Fibroblast of skin of abdomen (primary cell): ENCODE results near the gene IRF5. TPM values are rescaled to one million over a fixed set of nuclear protein-coding genes. Genes with fewer than 3 reads are reported as not detected.

Source experiments
- DNase-seq: peaks from one replicate; pipeline ENCODE4 v3.0.0-alpha.2; 2013
- polyA plus RNA-seq, 2 experiments: library from polyadenylated mRNA; unstranded; fragments of 120-200 nt; gene quantifications; one replicate each; pipeline ENCODE4 v1.2.1, GENCODE V29; 2013; ENCODE audit not compliant: insufficient read length in 2 of 2

Gene IRF5
- not detected for polyA plus RNA-seq (2013, experiment 1 of 2; ENCODE audit: insufficient read length)
- polyA plus RNA-seq (2013, experiment 2 of 2; ENCODE audit: insufficient read length): not detected

GRCh38 chr7:128937647-128938543 lies at the start of gene IRF5:
Gene IRF5 (plus strand): TSS chr7:128937927. CDS start chr7:128942082, 4,155 bp downstream.
- DNase-seq: no peak

GRCh38 chr7:128888039-128888755 lies 49.5 kb upstream of the IRF5 start:
- no peak for DNase-seq

- DNase-seq: no peak
These were observed 49.0 kb upstream of the IRF5 start for GRCh38 chr7:128888756-128889095.

DNA sequence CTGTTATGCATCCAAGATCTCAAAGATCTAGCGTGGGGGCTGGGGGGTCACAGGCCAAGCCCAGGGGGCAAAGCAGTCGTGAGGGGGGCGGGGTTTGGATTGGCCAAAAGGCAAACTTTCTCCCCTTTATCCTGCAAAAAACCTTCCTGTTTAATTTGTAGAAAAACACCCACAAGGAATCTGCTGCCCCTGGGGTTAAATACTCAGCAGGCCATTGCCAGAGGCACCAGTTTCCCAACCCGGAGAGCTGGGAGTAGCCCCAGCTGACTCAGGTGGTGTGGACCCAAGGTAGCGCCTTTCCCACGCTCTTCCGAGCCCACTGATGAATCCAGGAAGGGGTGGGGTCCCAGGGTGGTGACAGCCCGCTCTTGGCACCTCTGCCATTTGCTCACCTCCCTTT lies 48.6 kb upstream of the IRF5 start:
- DNase-seq: no peak

DNA sequence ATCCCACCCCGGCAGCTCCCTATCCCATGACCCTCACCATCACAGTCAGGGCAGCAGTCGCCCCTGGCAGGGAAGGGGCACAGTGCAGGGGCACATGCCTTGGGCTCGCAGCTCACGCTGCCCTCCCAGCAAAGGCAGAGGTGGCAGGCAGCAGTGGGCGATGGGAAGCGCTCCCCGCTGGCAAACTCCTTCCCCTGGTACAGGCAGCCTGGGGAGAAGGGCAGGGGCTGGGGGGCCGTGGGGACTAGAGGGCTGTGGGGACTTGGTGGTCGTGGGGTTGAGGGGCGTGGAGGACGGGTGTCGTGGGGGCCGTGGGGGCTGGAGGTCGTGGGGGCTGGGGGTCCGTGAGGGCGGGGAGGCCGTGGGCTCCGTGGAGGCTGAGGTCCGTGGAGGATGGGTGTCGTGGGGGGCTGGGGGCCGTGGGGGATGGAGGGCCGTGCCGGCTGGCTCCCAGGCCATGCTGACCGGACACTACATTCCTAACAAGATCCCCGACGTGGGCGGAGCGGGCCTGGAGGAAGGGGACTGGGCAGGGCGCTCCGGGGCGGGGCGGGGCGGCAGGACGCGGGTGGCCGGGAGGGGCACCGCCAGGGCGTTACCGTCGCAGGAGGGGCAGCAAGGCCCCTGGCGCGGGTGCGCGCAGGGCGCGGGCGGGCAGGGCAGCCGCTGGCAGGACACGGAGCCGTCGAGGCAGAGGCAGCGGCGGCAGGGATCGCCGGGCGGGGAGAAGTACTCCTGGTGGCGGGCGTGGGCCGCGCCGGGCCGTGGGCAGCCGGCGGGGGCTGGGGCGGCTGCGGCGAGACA lies 47.2 kb upstream of the IRF5 start:
- no peak for DNase-seq

GRCh38 chr7:128891110-128891941 lies 46.4 kb upstream of the IRF5 start:
- DNase-seq: no peak

- DNase-seq: no peak
These were observed 45.8 kb upstream of the IRF5 start for GRCh38 chr7:128891942-128892269.

DNA sequence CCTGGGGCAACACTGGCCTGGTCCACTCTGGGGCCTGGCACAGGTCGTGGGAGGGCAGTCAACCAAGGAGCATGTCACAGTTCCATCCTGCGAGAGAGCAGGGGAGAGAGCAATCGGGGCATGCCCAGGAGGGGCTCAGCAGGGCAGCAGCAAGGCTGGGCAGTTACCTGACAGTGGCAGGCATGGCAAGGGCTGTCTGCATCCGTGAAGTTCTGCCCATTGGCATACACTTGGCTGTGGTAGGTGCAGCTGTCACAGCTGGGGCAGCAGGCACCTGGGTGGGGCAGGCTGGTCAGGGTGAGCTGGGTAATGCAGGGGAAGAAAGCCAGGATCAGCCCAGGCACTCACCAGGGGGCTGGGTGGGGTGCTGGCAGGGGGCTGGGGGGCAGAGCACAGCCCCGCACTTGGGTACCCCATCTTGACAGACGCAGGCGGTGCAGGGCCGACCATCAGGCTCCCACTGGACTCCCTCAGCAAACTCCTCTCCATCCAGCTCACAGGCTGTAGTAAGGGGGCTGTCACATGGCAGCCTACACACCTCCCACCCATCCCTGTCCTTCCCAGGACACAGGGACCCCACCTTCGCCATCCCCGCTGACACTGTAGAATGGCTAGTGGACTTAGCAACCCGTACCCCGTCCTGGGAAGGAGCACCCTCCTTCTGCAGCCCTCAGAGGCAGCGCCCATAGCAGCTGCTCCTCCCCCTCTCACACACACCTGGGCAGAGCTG lies 45.0 kb upstream of the IRF5 start:
- no peak for DNase-seq

DNA sequence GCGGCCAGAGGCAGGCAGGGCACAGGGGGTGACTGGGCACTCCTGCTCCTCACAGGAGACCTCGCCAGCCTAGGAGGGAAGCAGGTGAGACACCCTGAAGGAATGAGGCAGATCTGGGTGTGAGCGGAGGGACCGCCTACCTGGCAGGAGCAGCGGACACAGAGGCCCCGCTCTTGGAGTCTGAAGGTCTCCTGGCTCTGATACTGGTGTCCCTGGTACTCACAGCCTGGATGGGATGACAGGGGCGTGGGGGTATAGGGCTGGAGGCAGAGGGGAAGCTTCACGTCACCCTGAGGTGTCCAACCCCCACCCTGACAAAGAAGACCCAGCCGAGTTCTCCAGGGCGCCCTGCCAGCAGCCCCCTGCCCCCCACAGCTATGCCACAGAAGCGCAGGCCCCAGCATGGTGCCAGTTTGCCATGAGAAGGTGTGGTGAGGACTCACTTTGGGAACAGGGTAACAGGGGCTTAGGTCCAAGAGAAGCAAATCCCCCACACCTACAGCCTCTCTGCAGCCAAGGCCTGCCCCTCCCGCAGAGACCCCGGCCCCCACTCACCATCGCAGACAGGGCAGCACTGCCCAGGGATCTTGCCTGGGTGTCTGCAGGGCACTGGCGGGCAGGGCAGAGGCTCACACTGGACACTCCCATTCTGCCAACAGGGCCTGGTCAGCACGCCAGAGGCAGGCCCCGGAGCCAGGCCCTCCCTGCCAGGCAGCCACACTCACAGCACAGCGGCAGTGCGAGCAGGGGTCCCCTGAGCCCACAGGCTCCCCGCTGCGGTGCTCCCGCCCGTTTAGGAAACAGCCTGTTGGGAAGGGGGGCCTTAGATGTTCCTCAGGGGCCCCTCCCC lies 44.3 kb upstream of the IRF5 start:
- DNase-seq: no peak

- DNase-seq: no peak
These were observed 43.7 kb upstream of the IRF5 start for GRCh38 chr7:128894101-128894440.

- no peak for DNase-seq
These were observed 42.4 kb upstream of the IRF5 start for GRCh38 chr7:128895320-128895719.

DNA sequence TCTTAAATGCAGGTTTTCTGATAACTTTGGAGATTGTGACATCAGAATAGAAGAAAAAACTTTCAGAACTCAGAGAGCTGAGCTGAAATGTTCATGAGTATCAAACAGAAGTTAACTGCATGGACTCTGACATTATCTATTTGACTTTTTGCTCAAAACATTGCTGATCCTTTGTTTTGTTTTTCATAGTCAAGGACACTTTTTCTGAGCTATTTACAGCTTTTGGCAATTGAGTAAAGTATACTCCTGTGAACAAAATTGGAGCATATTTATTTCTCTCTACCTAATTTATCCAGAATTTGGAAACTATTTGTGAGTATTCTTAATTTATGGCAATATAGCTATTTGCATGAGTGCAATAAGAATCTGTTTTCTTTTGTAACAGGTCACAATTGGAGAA lies 38.3 kb upstream of the IRF5 start:
- DNase-seq: no peak

DNA sequence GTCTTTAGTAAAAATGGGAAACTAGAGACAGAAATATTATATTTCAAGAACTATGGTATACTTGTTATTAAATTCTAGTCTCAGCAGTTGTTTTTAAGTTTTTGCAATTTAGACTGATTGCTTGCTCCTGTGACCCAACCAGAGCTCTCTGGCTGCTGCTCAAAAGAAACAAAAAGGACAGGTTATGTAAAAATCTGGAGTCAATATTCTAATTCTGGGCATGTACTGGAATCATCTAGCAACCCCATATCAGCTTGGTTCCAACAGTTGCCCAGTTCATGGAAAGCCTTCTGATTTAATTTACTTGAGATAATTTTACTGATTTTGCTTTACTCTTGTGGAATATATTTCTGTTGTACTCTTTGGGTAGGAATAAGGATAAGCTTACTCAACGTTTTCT lies 37.5 kb upstream of the IRF5 start:
- DNase-seq: no peak

GRCh38 chr7:128902761-128903585 lies 34.8 kb upstream of the IRF5 start:
- no peak for DNase-seq

DNA sequence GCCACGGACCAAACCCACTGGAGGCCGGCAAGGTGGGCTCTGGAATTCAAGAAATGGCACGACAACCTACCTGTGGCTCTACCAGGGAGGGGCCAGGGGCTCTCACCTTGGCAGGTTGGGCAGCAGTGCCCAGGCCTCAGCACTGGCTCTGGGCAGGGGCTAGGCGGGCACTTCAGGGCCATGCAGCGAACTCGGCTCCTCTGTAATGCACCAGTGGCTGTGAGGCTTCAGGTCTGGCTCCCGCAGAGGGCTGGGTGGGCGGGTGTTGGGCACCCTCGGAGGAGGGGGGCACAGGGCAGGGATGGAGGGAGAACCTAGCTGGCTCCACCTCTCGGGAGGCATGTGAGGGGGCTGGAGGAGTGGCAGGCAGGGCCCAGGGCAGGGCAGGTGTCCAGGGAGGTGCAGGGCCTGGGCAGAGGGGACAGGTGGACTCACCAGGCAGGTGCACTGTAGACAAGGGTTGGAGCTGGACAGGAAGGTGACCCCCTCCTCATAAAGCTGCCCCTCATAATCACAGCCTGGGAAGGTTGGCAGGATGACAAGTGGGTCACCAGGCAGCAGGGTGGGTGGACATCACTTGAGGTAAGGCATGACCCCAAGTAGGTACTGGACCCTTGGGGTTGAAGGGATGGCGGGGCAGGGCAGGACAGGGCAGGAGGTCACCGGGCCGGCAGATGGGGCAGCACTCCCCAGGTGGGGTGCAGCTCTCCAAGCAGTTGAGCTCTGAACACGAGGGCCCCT lies 33.9 kb upstream of the IRF5 start:
- no peak for DNase-seq

DNA sequence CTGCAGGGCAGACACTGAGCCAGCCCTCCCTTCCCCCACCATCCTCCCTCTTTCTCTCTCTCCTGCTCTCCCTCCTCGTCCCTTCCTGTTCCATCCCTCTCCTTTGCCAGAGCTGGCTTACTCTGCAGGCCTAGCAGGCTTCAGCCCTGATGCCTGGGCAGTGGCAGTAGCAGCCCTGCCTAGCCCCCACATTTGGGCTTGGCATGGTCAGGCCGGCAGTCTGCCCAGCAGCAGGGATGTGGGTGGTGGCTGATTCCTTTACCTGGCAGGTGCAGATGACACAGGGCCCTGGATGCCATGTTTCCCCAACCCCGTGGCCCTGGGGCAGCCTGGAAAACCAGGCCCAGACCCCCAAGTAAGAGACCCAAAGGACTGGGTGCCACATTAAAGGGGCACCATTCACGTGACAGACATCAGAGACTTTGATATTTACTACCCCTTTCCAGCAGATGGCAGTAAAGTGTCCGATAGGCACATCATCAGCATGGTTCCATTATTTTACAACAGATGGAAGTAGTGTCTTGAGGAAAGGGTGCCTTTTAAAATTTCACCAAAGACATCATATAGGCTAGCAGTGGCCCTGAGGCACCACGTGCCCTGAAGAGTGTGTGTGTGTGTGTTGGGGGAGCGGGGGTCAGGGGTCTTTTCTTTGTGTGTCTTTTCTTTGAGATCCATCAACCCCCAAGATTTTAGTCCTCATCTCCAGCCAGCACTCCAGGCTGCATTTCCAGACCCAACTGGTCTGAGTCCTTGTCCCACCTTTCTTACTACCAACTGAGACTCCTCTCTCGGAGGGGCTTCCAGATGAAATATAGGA lies 33.1 kb upstream of the IRF5 start:
- DNase-seq: peak; percentile 37

DNA sequence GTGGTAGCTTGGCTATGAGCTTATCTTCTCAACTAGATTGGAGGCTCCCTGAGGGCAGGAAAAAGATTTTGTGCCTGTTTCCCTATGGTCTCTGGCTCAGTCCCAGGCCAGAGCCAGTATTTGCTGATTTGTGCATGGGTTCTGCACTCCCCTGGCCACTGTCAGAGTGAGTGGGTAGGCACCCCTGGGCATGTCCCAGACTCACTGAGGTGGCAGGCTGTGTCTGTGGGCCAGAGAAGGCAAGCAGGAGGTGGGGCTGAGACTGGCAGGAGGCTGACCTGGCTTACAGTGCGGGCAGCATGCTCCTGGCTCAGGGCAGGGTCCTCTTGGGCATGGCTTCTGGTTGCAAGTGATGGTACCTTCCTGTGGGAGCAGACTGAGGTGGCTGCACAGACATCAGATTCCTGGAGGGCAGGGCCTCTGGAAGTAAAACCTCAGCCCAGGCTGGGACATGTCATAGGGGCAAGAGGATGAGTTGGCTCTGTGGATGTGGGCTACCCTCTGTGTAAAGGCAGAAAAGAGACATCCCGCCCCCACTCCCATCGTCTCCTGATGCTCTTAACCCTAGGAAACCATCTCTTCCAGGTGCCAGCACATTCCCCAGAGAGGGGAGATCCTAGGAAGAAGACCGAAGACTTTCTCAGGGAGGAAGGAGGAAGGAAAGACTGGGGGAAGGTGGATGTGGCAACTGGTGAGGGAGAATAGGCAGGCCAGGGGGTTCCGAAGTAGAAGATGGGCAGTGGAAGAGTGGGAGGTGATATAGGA lies 31.5 kb upstream of the IRF5 start:
- no peak for DNase-seq
